GM23248 (cell line): Measurements from ENCODE around the gene PTOV1. TPM values are rescaled to one million over a fixed set of nuclear protein-coding genes. Genes with fewer than 3 reads are reported as not detected.

Experiments
- DNase-seq: peaks from one replicate; pipeline ENCODE4 v3.0.0-alpha.2; 2015
- H2AFZ ChIP-seq: fragments of 200-600 bp; sonication (generic); 2 replicates; pipeline ENCODE4 v1.6.1; 2016; ENCODE audit warnings: antibody characterized with exemption
- H3F3A ChIP-seq: fragments of 200-600 bp; sonication (generic); 2 replicates; pipeline ENCODE4 v1.6.1; 2016; ENCODE audit warnings: mild to moderate bottlenecking, antibody characterized with exemption, mixed run types; ENCODE audit not compliant: insufficient read depth
- H3K27ac ChIP-seq: fragments of 200-600 bp; sonication (generic); 2 replicates; pipeline ENCODE4 v1.5.1; 2016; ENCODE audit warnings: mild to moderate bottlenecking
- H3K27me3 ChIP-seq: fragments of 200-600 bp; sonication (generic); replicated peaks from 2 replicates; pipeline ENCODE4 v1.6.1; 2016; ENCODE audit warnings: mild to moderate bottlenecking; ENCODE audit not compliant: insufficient read depth
- H3K36me3 ChIP-seq: fragments of 200-600 bp; sonication (generic); 2 replicates; pipeline ENCODE4 v1.6.1; 2016; ENCODE audit warnings: low read depth, mild to moderate bottlenecking
- H3K4me1 ChIP-seq: fragments of 200-600 bp; sonication (generic); 2 replicates; pipeline ENCODE4 v1.6.1; 2016; ENCODE audit warnings: mild to moderate bottlenecking; ENCODE audit not compliant: insufficient read depth
- H3K4me2 ChIP-seq: fragments of 200-600 bp; sonication (generic); one replicate; pipeline ENCODE4 v1.6.1; 2016; ENCODE audit warnings: mild to moderate bottlenecking; ENCODE audit not compliant: unreplicated experiment
- H3K4me3 ChIP-seq: fragments of 200-600 bp; sonication (generic); 2 replicates; pipeline ENCODE4 v1.5.1; 2016; ENCODE audit warnings: mild to moderate bottlenecking
- H3K79me2 ChIP-seq: fragments of 200-600 bp; sonication (generic); 2 replicates; pipeline ENCODE4 v1.6.1; 2016; ENCODE audit warnings: mild to moderate bottlenecking; ENCODE audit not compliant: insufficient read depth
- H3K9ac ChIP-seq: fragments of 200-600 bp; sonication (generic); 2 replicates; pipeline ENCODE4 v1.6.1; 2016; ENCODE audit warnings: mild to moderate bottlenecking
- H3K9me2 ChIP-seq: fragments of 200-600 bp; sonication (generic); 2 replicates; pipeline ENCODE4 v1.6.1; 2016; ENCODE audit warnings: mixed run types, mild to moderate bottlenecking, moderate library complexity; ENCODE audit not compliant: insufficient read depth
- H3K9me3 ChIP-seq: fragments of 200-600 bp; sonication (generic); one replicate; pipeline ENCODE4 v1.6.1; 2017; ENCODE audit warnings: low read depth
- H4K20me1 ChIP-seq: fragments of 200-600 bp; sonication (generic); 2 replicates; pipeline ENCODE4 v1.6.0; 2016; ENCODE audit not compliant: insufficient read depth
- EZH2 ChIP-seq: fragments of 200-600 bp; sonication (generic); IDR thresholded peaks from 2 replicates; pipeline ENCODE4 v1.6.1; 2018; ENCODE audit warnings: antibody characterized with exemption, mild to moderate bottlenecking; ENCODE audit not compliant: insufficient read depth, poor library complexity, severe bottlenecking
- EZH2phosphoT487 ChIP-seq: fragments of 200-600 bp; sonication (generic); IDR thresholded peaks from 2 replicates; pipeline ENCODE4 v1.6.1; 2018; ENCODE audit warnings: antibody characterized with exemption, moderate library complexity, mild to moderate bottlenecking, low read depth; ENCODE audit not compliant: insufficient read depth
- WGBS, 2 experiments: methylation state at CpG; one replicate each; pipeline ENCODE4 v1.1.6; 2015 to 2017; ENCODE audit warnings: low lambda C conversion rate in 2 of 2, low coverage in 1 of 2; ENCODE audit errors: missing lambda C conversion rate in 2 of 2; 5-methylcytosine and 5-hydroxymethylcytosine counted together
- in situ Hi-C: fragments of 300-500 bp; cut with MboI; formaldehyde crosslinking; loops from 2 replicates; pipeline ENCODE4 v1.15.0; 2020
- polyA plus RNA-seq: library from polyadenylated mRNA; unstranded; fragments of >200 nt; fragmentation: Nextera tagmentation; extraction: Ambion mirVana; gene quantifications from 2 replicates; pipeline ENCODE4 v1.2.1, GENCODE V29; 2016
- total RNA-seq: library from RNA; depleted of rRNA; stranded (reverse); fragments of >200 nt; shearing (Covaris generic); gene quantifications from 2 replicates; pipeline ENCODE4 v1.2.3, GENCODE V29; 2014

Gene PTOV1
- total and polyA plus RNA-seq, 2 experiments from 2014 or later = 88.0 to 88.9 TPM

- H3K9me2 ChIP-seq = no peaks in the 10 kb centered on the region
- peak; percentile 99 for DNase-seq
- TF ChIP-seq EZH2 = no peak
- TF ChIP-seq EZH2phosphoT487 = no peak
- 0 to 1% methylated on average over 39 to 45 of the region's 46 CpGs for WGBS, 2 experiments
- peaks cover 51% of the 10 kb centered on the region for H3K79me2 ChIP-seq
- H3K9ac ChIP-seq = peak overlapping the region; percentile 98
- H3K9me3 ChIP-seq = no peaks in the 10 kb centered on the region
- peak overlapping the region; percentile 85 for H2AFZ ChIP-seq
- H3K4me1 ChIP-seq = peaks cover 10% of the 10 kb centered on the region
- H3K36me3 ChIP-seq = 0 out of 2 replicates have a peak, but pooled peaks cover 3% of the 10 kb centered on the region
- peak overlapping the region; percentile 93 for H3K4me2 ChIP-seq
- in situ Hi-C loops = no loop called here
- no peaks in the 10 kb centered on the region for H3F3A ChIP-seq
- peak overlapping the region; percentile 95 for H3K27ac ChIP-seq
- H3K4me3 ChIP-seq = peak overlapping the region; percentile 96
- no peaks in the 10 kb centered on the region for H4K20me1 ChIP-seq
- no peaks in the 10 kb centered on the region for H3K27me3 ChIP-seq
Measured at GRCh38 chr19:49876422-49877019, 25.6 kb downstream of the PTOV1 start.

- no peaks in the 10 kb centered on the region for H3K9me2 ChIP-seq
- 0 out of 2 replicates have a peak, but pooled peaks cover 4% of the 10 kb centered on the region for H3K36me3 ChIP-seq
- H3K27me3 ChIP-seq = no peaks in the 10 kb centered on the region
- H3F3A ChIP-seq = no peaks in the 10 kb centered on the region
- peaks cover 10% of the 10 kb centered on the region for H3K4me1 ChIP-seq
- H3K79me2 ChIP-seq = peaks cover 44% of the 10 kb centered on the region
- TF ChIP-seq EZH2 = no peak
- TF ChIP-seq EZH2phosphoT487 = no peak
- peak within 1 kb of the TSS; percentile 85 for H2AFZ ChIP-seq
- H3K4me3 ChIP-seq = peak within 1 kb of the TSS; percentile 96
- in situ Hi-C loops = no loop called here
- H4K20me1 ChIP-seq = no peaks in the 10 kb centered on the region
- H3K4me2 ChIP-seq = peak within 1 kb of the TSS; percentile 93
- H3K9me3 ChIP-seq = no peaks in the 10 kb centered on the region
- peak within 1 kb of the TSS; percentile 98 for H3K9ac ChIP-seq
- WGBS, 2 experiments = 0 to 1% methylated on average over 57 to 60 of the region's 61 CpGs
- DNase-seq = peak; percentile 100
- H3K27ac ChIP-seq = peak within 1 kb of the TSS; percentile 95
Measured at GRCh38 chr19:49877020-49877878, 26.3 kb downstream of the PTOV1 start, which contains the start of the genes AKT1S1 and TBC1D17. Gene AKT1S1, minus strand, starts transcription at chr19:49877355. Its CDS starts 4,060 bp downstream, at chr19:49873295. Gene TBC1D17, plus strand, starts transcription at chr19:49877702. Its CDS starts 22 bp downstream, at chr19:49877724.

- H4K20me1 ChIP-seq = no peaks in the 10 kb centered on the region
- no peaks in the 10 kb centered on the region for H3F3A ChIP-seq
- no peak for TF ChIP-seq EZH2phosphoT487
- TF ChIP-seq EZH2 = no peak
- peak overlapping the region; percentile 79 for H2AFZ ChIP-seq
- H3K79me2 ChIP-seq = peaks cover 43% of the 10 kb centered on the region
- peak overlapping the region; percentile 98 for H3K9ac ChIP-seq
- in situ Hi-C loops = no loop called here
- no peaks in the 10 kb centered on the region for H3K9me2 ChIP-seq
- 2 to 5% methylated on average over 28 to 36 of the region's 41 CpGs for WGBS, 2 experiments
- peak overlapping the region; percentile 95 for H3K27ac ChIP-seq
- peaks cover 10% of the 10 kb centered on the region for H3K4me1 ChIP-seq
- peak overlapping the region; percentile 96 for H3K4me3 ChIP-seq
- no peaks in the 10 kb centered on the region for H3K9me3 ChIP-seq
- peak; percentile 100 for DNase-seq
- peaks cover 8% of the 10 kb centered on the region; the same call in 1 of the 2 replicates for H3K36me3 ChIP-seq
- no peaks in the 10 kb centered on the region for H3K27me3 ChIP-seq
- H3K4me2 ChIP-seq = peak overlapping the region; percentile 76
Measured at GRCh38 chr19:49877879-49878743, 27.2 kb downstream of the PTOV1 start.

GRCh38 chr19:49878744-49879070, 27.7 kb downstream of the PTOV1 start:
- Histone ChIP-seq H3K27me3 (no peaks in the 10 kb centered on the region), H3K4me1 (peaks cover 10% of the 10 kb centered on the region), H3K79me2 (peaks cover 38% of the 10 kb centered on the region), H3K4me3 (peak overlapping the region; percentile 96), H3F3A (no peaks in the 10 kb centered on the region), H3K27ac (peak overlapping the region; percentile 95), H3K9ac (peak overlapping the region; percentile 98), H4K20me1 (no peaks in the 10 kb centered on the region), H3K4me2 (peak overlapping the region; percentile 76), H3K9me2 (no peaks in the 10 kb centered on the region), H3K36me3 (peaks cover 14% of the 10 kb centered on the region; the same call in 1 of the 2 replicates), H3K9me3 (no peaks in the 10 kb centered on the region), H2AFZ (0 out of 2 replicates have a peak overlapping the region, but pooled peaks have one; percentile 79)
- no peak for DNase-seq
- in situ Hi-C loops = no loop called here
- WGBS, 2 experiments = 57 to 61% methylated on average over 9 of the region's 9 CpGs
- TF ChIP-seq EZH2 (no peak), EZH2phosphoT487 (no peak)
